SK-N-SH treated with all-trans-retinoic acid at 6 μM for 48 hours (cell line): ENCODE results near the gene ACACB.

Source experiments
- ATAC-seq: fragments of 200-7000 bp; cut with Tn5 transposase; 3 replicates; pipeline ENCODE4 v1.9.1; 2020; ENCODE audit warnings: mild to moderate bottlenecking, moderate library complexity
- ARNTL ChIP-seq: fragments of 450-650 bp; formaldehyde crosslinking; IDR thresholded peaks from 2 replicates; pipeline ENCODE4 v1.5.0; 2020; ENCODE audit warnings: low read depth, mild to moderate bottlenecking, moderate library complexity, borderline replicate concordance
- BACH2 ChIP-seq: fragments of 250-450 bp; sonication (Bioruptor Pico); IDR thresholded peaks from 2 replicates; pipeline ENCODE4 v1.9.0; 2021; ENCODE audit warnings: mild to moderate bottlenecking, borderline replicate concordance
- CSDC2 ChIP-seq: fragments of 250-450 bp; sonication (Bioruptor Pico); IDR thresholded peaks from 2 replicates; pipeline ENCODE4 v1.5.0; 2020; ENCODE audit warnings: mild to moderate bottlenecking, moderate library complexity
- CSRNP3 ChIP-seq: fragments of 250-450 bp; sonication (Bioruptor Pico); IDR thresholded peaks from 2 replicates; pipeline ENCODE4 v1.5.1; 2021; ENCODE audit warnings: mild to moderate bottlenecking, moderate library complexity
- ESRRG ChIP-seq: fragments of 250-450 bp; sonication (Bioruptor Pico); IDR thresholded peaks from 2 replicates; pipeline ENCODE4 v1.6.1; 2021; ENCODE audit warnings: mild to moderate bottlenecking
- GLIS3 ChIP-seq: fragments of 250-450 bp; sonication (Bioruptor Pico); IDR thresholded peaks from 2 replicates; pipeline ENCODE4 v1.5.0; 2020; ENCODE audit warnings: mild to moderate bottlenecking, moderate library complexity
- ISL1 ChIP-seq: fragments of 250-450 bp; sonication (Bioruptor Pico); IDR thresholded peaks from 2 replicates; pipeline ENCODE4 v2.1.2; 2022; ENCODE audit warnings: mild to moderate bottlenecking, moderate library complexity
- OSR1 ChIP-seq: fragments of 250-450 bp; sonication (Bioruptor Pico); IDR thresholded peaks from 2 replicates; pipeline ENCODE4 v1.8.0; 2022; ENCODE audit warnings: moderate library complexity, mild to moderate bottlenecking, inconsistent platforms
- PATZ1 ChIP-seq: fragments of 250-450 bp; sonication (Bioruptor Pico); IDR thresholded peaks from 2 replicates; pipeline ENCODE4 v1.8.0; 2020; ENCODE audit warnings: mild to moderate bottlenecking, moderate library complexity, borderline replicate concordance
- POU6F1 ChIP-seq: fragments of 250-450 bp; sonication (Bioruptor Pico); IDR thresholded peaks from 2 replicates; pipeline ENCODE4 v1.8.0; 2021; ENCODE audit warnings: low read depth, mild to moderate bottlenecking, moderate library complexity, borderline replicate concordance
- PPARA ChIP-seq: fragments of 250-450 bp; sonication (Bioruptor Pico); IDR thresholded peaks from 2 replicates; pipeline ENCODE4 v1.5.0; 2020; ENCODE audit warnings: mild to moderate bottlenecking, borderline replicate concordance
- RARB ChIP-seq: fragments of 250-450 bp; sonication (Bioruptor Pico); IDR thresholded peaks from 2 replicates; pipeline ENCODE4 v1.8.0; 2021; ENCODE audit warnings: mild to moderate bottlenecking, moderate library complexity
- SNAI2 ChIP-seq: fragments of 250-450 bp; sonication (Bioruptor Pico); IDR thresholded peaks from 2 replicates; pipeline ENCODE4 v1.5.0; 2020; ENCODE audit warnings: mild to moderate bottlenecking, moderate library complexity
- TCF4 ChIP-seq: fragments of 250-450 bp; sonication (Bioruptor Pico); IDR thresholded peaks from 2 replicates; pipeline ENCODE4 v1.8.0; 2021; ENCODE audit warnings: mild to moderate bottlenecking, moderate library complexity, borderline replicate concordance
- TOX ChIP-seq: fragments of 250-450 bp; sonication (Bioruptor Pico); IDR thresholded peaks from 2 replicates; pipeline ENCODE4 v1.8.0; 2021; ENCODE audit warnings: mild to moderate bottlenecking, moderate library complexity, borderline replicate concordance
- TSHZ2 ChIP-seq: fragments of 250-450 bp; sonication (Bioruptor Pico); IDR thresholded peaks from 2 replicates; pipeline ENCODE4 v1.5.0; 2020; ENCODE audit warnings: mild to moderate bottlenecking, moderate library complexity
- ZC3H10 ChIP-seq: fragments of 250-450 bp; sonication (Bioruptor Pico); IDR thresholded peaks from 2 replicates; pipeline ENCODE4 v1.5.1; 2021; ENCODE audit warnings: mild to moderate bottlenecking, moderate library complexity
- ZFP3 ChIP-seq: fragments of 250-450 bp; sonication (Bioruptor Pico); IDR thresholded peaks from 2 replicates; pipeline ENCODE4 v1.5.0; 2020; ENCODE audit warnings: mild to moderate bottlenecking, moderate library complexity
- ZFP30 ChIP-seq: fragments of 450-650 bp; formaldehyde crosslinking; IDR thresholded peaks from 2 replicates; pipeline ENCODE4 v1.5.0; 2022; ENCODE audit warnings: mild to moderate bottlenecking, moderate library complexity
- ZNF565 ChIP-seq: fragments of 450-650 bp; formaldehyde crosslinking; conservative IDR thresholded peaks from 2 replicates; pipeline ENCODE4 v1.5.0; 2020; ENCODE audit warnings: low read depth, mild to moderate bottlenecking, moderate library complexity
- ZNF70 ChIP-seq: fragments of 450-650 bp; formaldehyde crosslinking; IDR thresholded peaks from 2 replicates; pipeline ENCODE4 v1.5.0; 2020; ENCODE audit warnings: mild to moderate bottlenecking, moderate library complexity
- ZNF8 ChIP-seq: fragments of 450-650 bp; formaldehyde crosslinking; IDR thresholded peaks from 2 replicates; pipeline ENCODE4 v1.5.0; 2020; ENCODE audit warnings: mild to moderate bottlenecking, moderate library complexity

The ACACB gene

GRCh38 chr12:109239691-109240090 lies 123.3 kb downstream of the ACACB start:
- TF ChIP-seq POU6F1 (CRISPR knock-in tag) (no peak), CSRNP3 (CRISPR knock-in tag) (no peak), ZNF8 (CRISPR knock-in tag) (no peak), ZNF565 (CRISPR knock-in tag) (no peak), SNAI2 (CRISPR knock-in tag) (no peak), TSHZ2 (CRISPR knock-in tag) (no peak), ZFP30 (CRISPR knock-in tag) (no peak), GLIS3 (CRISPR knock-in tag) (no peak), RARB (CRISPR knock-in tag) (no peak), ZFP3 (no peak), TOX (CRISPR knock-in tag) (no peak), BACH2 (no peak), ZC3H10 (CRISPR knock-in tag) (no peak), ZNF70 (CRISPR knock-in tag) (no peak), TCF4 (no peak), CSDC2 (no peak), PPARA (CRISPR knock-in tag) (no peak)
- no peak for ATAC-seq

GRCh38 chr12:109240365-109240764 lies 124.0 kb downstream of the ACACB start:
- ATAC-seq, result no peak
- TF ChIP-seq POU6F1 (CRISPR knock-in tag) (no peak), SNAI2 (CRISPR knock-in tag) (no peak), CSRNP3 (CRISPR knock-in tag) (no peak), GLIS3 (CRISPR knock-in tag) (no peak), ZFP3 (no peak), PATZ1 (no peak), TOX (CRISPR knock-in tag) (no peak), ESRRG (CRISPR knock-in tag) (no peak), ISL1 (CRISPR knock-in tag) (no peak), CSDC2 (no peak), RARB (CRISPR knock-in tag) (no peak)

GRCh38 chr12:109241936-109242335 lies 125.5 kb downstream of the ACACB start:
- ATAC-seq, result no peak
- TF ChIP-seq TSHZ2 (CRISPR knock-in tag) (no peak), ZFP3 (no peak), ZFP30 (CRISPR knock-in tag) (no peak), PPARA (CRISPR knock-in tag) (no peak), OSR1 (CRISPR knock-in tag) (no peak), BACH2 (no peak), ARNTL (CRISPR knock-in tag) (no peak), ESRRG (CRISPR knock-in tag) (no peak), RARB (CRISPR knock-in tag) (no peak), POU6F1 (CRISPR knock-in tag) (no peak)
